Testis (tissue), 3 donors: ENCODE results near the gene CLPTM1L. TPM values are rescaled to one million over a fixed set of nuclear protein-coding genes. Genes with fewer than 3 reads are reported as not detected.

Experiments used
- DNase-seq: peaks from one replicate; pipeline ENCODE4 v3.0.0-alpha.2; 2019
- H3K27ac ChIP-seq, 2 donors: fragments of 200-600 bp; sonication (generic); one replicate each; pipeline ENCODE4 v1.5.1; 2019
- H3K27me3 ChIP-seq: fragments of 200-600 bp; sonication (generic); one replicate; pipeline ENCODE4 v1.5.1; 2019
- H3K36me3 ChIP-seq: fragments of 200-600 bp; sonication (generic); one replicate; pipeline ENCODE4 v1.5.1; 2017; ENCODE audit warnings: low read depth; ENCODE audit errors: missing control alignments
- H3K4me1 ChIP-seq: fragments of 200-600 bp; sonication (generic); one replicate; pipeline ENCODE4 v1.5.1; 2019
- H3K4me3 ChIP-seq, 2 donors: fragments of 200-600 bp; sonication (generic); one replicate each; pipeline ENCODE4 v1.5.1; 2017 to 2019
- H3K9me3 ChIP-seq: fragments of 200-600 bp; sonication (generic); one replicate; pipeline ENCODE4 v1.5.1; 2017
- CTCF ChIP-seq, 3 experiments: fragments of 450-650 bp in 2 of 3; fragments of 200-600 bp in 1 of 3; sonication (generic) in 1 of 3; IDR thresholded peaks; one replicate each; pipeline ENCODE4 v1.5.1; 2016 to 2019; ENCODE audit warnings: antibody characterized with exemption in 3 of 3, mild to moderate bottlenecking in 2 of 3, moderate library complexity in 1 of 3
- POLR2A ChIP-seq: fragments of 450-650 bp; IDR thresholded peaks from one replicate; pipeline ENCODE4 v1.6.1; 2017; ENCODE audit warnings: antibody characterized with exemption, mild to moderate bottlenecking, moderate library complexity
- WGBS, 2 donors: methylation state at CpG; one replicate each; pipeline ENCODE4 v1.1.5; 2018; 5-methylcytosine and 5-hydroxymethylcytosine counted together
- intact Hi-C: fragments of 100-400 bp; cut with DNase I; formaldehyde crosslinking; loops from one replicate; pipeline ENCODE4 v1.15.1; 2023; ENCODE audit warnings: low total_unique reads
- polyA plus RNA-seq: library from polyadenylated mRNA; stranded (reverse); fragments of 350-450 nt; fragmentation: Illumina TruSeq; extraction: RNeasy Lipid Tissue Mini Kit (QIAGEN cat#74804); gene quantifications from one replicate; pipeline ENCODE4 v1.2.3, GENCODE V29; 2014; ENCODE audit warnings: low read depth, low replicate concordance; ENCODE audit not compliant: insufficient read depth
- total RNA-seq, 2 donors: library from RNA; depleted of rRNA; stranded (reverse); fragments of >200 nt; gene quantifications; one replicate each; pipeline ENCODE4 v1.2.3, GENCODE V29; 2016

CLPTM1L gene
- total and polyA plus RNA-seq, 3 donors from 2014 or later, result 148 to 170 (median 150) TPM

- no peaks in the 10 kb centered on the region for H3K27me3 ChIP-seq
- no peaks in the 10 kb centered on the region for H3K4me1 ChIP-seq
- H3K4me3 ChIP-seq, result no peak overlapping the region
- TF ChIP-seq CTCF (IDR thresholded peaks at IDR 0.05), result no peak
- no peak for TF ChIP-seq POLR2A
- no peaks in the 10 kb centered on the region for H3K36me3 ChIP-seq
- H3K9me3 ChIP-seq, result no peaks in the 10 kb centered on the region
- WGBS, 2 donors, result 82 to 87% methylated on average over 15 to 17 of the region's 17 CpGs
- intact Hi-C loops, result no loop called here
- no peak overlapping the region for H3K27ac ChIP-seq
- DNase-seq, result no peak
Measured at GRCh38 chr5:1299961-1300360, 44.9 kb downstream of the CLPTM1L start.

- Histone ChIP-seq H3K9me3 (no peaks in the 10 kb centered on the region), H3K4me3 (no peak overlapping the region), H3K4me1 (no peaks in the 10 kb centered on the region), H3K36me3 (no peaks in the 10 kb centered on the region), H3K27me3 (no peaks in the 10 kb centered on the region), H3K27ac (no peak overlapping the region)
- DNase-seq, result no peak
- intact Hi-C loops, result no loop called here
- WGBS, 2 donors, result 85 to 89% methylated on average over 9 of the region's 9 CpGs
- TF ChIP-seq CTCF (IDR thresholded peaks at IDR 0.05) (no peak), POLR2A (no peak)
Measured at GRCh38 chr5:1299511-1299850, 45.4 kb downstream of the CLPTM1L start.

GRCh38 chr5:1298723-1299510 lies 46.0 kb downstream of the CLPTM1L start:
- 84 to 86% methylated on average over 22 to 33 of the region's 33 CpGs for WGBS, 2 donors
- H3K4me1 ChIP-seq, result no peaks in the 10 kb centered on the region
- TF ChIP-seq CTCF (IDR thresholded peaks at IDR 0.05) (no peak), POLR2A (no peak)
- intact Hi-C loops, result no loop called here
- no peaks in the 10 kb centered on the region for H3K36me3 ChIP-seq
- no peak overlapping the region for H3K4me3 ChIP-seq
- no peaks in the 10 kb centered on the region for H3K9me3 ChIP-seq
- H3K27ac ChIP-seq, result no peak overlapping the region
- no peaks in the 10 kb centered on the region for H3K27me3 ChIP-seq
- DNase-seq, result no peak

GRCh38 chr5:1298067-1298551 lies 46.8 kb downstream of the CLPTM1L start:
- H3K4me3 ChIP-seq, result no peak overlapping the region
- no peaks in the 10 kb centered on the region for H3K4me1 ChIP-seq
- no peaks in the 10 kb centered on the region for H3K27me3 ChIP-seq
- no peak for DNase-seq
- intact Hi-C loops, result no loop called here
- no peak overlapping the region for H3K27ac ChIP-seq
- no peaks in the 10 kb centered on the region for H3K36me3 ChIP-seq
- 81 to 93% methylated on average over 15 to 19 of the region's 19 CpGs for WGBS, 2 donors
- TF ChIP-seq POLR2A (no peak), CTCF (IDR thresholded peaks at IDR 0.05) (no peak)
- H3K9me3 ChIP-seq, result no peaks in the 10 kb centered on the region

GRCh38 chr5:1297243-1297642 lies 47.7 kb downstream of the CLPTM1L start:
- no peak for DNase-seq
- intact Hi-C loops, result no loop called here
- Histone ChIP-seq H3K27me3 (no peaks in the 10 kb centered on the region), H3K9me3 (no peaks in the 10 kb centered on the region), H3K36me3 (no peaks in the 10 kb centered on the region), H3K27ac (no peak overlapping the region), H3K4me1 (no peaks in the 10 kb centered on the region), H3K4me3 (no peak overlapping the region)
- TF ChIP-seq POLR2A (no peak), CTCF (IDR thresholded peaks at IDR 0.05) (no peak)
- WGBS, 2 donors, result 82 to 93% methylated on average over 4 of the region's 4 CpGs
